ENCODE data around the gene PROKR2. TPM values are rescaled to one million over a fixed set of nuclear protein-coding genes. Genes with fewer than 3 reads are reported as not detected.

PROKR2 gene
- total RNA-seq, 6 experiments from 2014 or later, result not detected

Other genes with a start within 250 kb of the PROKR2 start
- 100 to 1,000 TPM; 129 to 151 (median 144) TPM for gene TMEM230, start 203.9 kb downstream of the PROKR2 start, total RNA-seq (2021; fragmentation: NEBNext Ultra II Directional; extraction: Animal tissue kit (Norgen Biotek cat#: 25700))
- gene PCNA, start 197.0 kb downstream of the PROKR2 start, total RNA-seq (2021; fragmentation: NEBNext Ultra II Directional; extraction: Animal tissue kit (Norgen Biotek cat#: 25700)), result 100 to 1,000 TPM; 104 to 172 (median 152) TPM
- gene CDS2, start 189.9 kb downstream of the PROKR2 start, total RNA-seq (2021; fragmentation: NEBNext Ultra II Directional; extraction: Animal tissue kit (Norgen Biotek cat#: 25700)), result 10 to 100 TPM; 36.6 to 42.5 (median 39.2) TPM

Data from HFFc6 (cell line).